WTC11 (cell line): Measurements from ENCODE around the gene STX8.

ENCODE experiments used
- ATF1 ChIP-seq: sonication (generic); formaldehyde crosslinking; IDR thresholded peaks from 2 replicates; pipeline ENCODE4 v1.8.1; 2023; ENCODE audit warnings: mild to moderate bottlenecking, moderate library complexity, missing genetic modification reagents
- CREM ChIP-seq: sonication (generic); formaldehyde crosslinking; IDR thresholded peaks from 2 replicates; pipeline ENCODE4 v1.8.1; 2022; ENCODE audit warnings: mild to moderate bottlenecking, missing genetic modification reagents, moderate library complexity
- CTCF ChIP-seq: fragments of 200-600 bp; IDR thresholded peaks from 2 replicates; pipeline ENCODE4 v1.8.0; 2022; ENCODE audit warnings: antibody characterized with exemption
- E2F1 ChIP-seq: sonication (generic); formaldehyde crosslinking; IDR thresholded peaks from 2 replicates; pipeline ENCODE4 v1.8.0; 2022; ENCODE audit warnings: mild to moderate bottlenecking, missing genetic modification reagents
- HMGXB4 ChIP-seq: sonication (generic); formaldehyde crosslinking; IDR thresholded peaks from 2 replicates; pipeline ENCODE4 v1.8.1; 2023; ENCODE audit warnings: mild to moderate bottlenecking, moderate library complexity, missing genetic modification reagents
- JUN ChIP-seq: sonication (generic); formaldehyde crosslinking; IDR thresholded peaks from 2 replicates; pipeline ENCODE4 v1.8.0; 2023; ENCODE audit warnings: mild to moderate bottlenecking, missing genetic modification reagents
- MAX ChIP-seq: sonication (generic); formaldehyde crosslinking; IDR thresholded peaks from 2 replicates; pipeline ENCODE4 v1.8.0; 2022; ENCODE audit warnings: mild to moderate bottlenecking, missing genetic modification reagents
- MYBL2 ChIP-seq: sonication (generic); formaldehyde crosslinking; IDR thresholded peaks from 2 replicates; pipeline ENCODE4 v1.8.1; 2023; ENCODE audit warnings: mild to moderate bottlenecking, moderate library complexity, missing genetic modification reagents
- STAT6 ChIP-seq: sonication (generic); formaldehyde crosslinking; conservative IDR thresholded peaks from 2 replicates; pipeline ENCODE4 v1.8.1; 2023; ENCODE audit warnings: mild to moderate bottlenecking, low read depth, missing genetic modification reagents, moderate library complexity
- TCF7 ChIP-seq: sonication (generic); formaldehyde crosslinking; IDR thresholded peaks from 2 replicates; pipeline ENCODE4 v1.8.0; 2022; ENCODE audit warnings: mild to moderate bottlenecking, low read depth, missing genetic modification reagents, moderate library complexity

GRCh38 chr17:9270921-9271320 lies 304.7 kb downstream of the STX8 start:
- no peak for TF ChIP-seq CTCF
- TF ChIP-seq E2F1 (CRISPR knock-in tag) = no peak
- no peak for TF ChIP-seq HMGXB4 (CRISPR knock-in tag)
- no peak for TF ChIP-seq ATF1 (CRISPR knock-in tag)
- no peak for TF ChIP-seq JUN
- no peak for TF ChIP-seq STAT6
- no peak for TF ChIP-seq TCF7 (CRISPR knock-in tag)
- no peak for TF ChIP-seq MYBL2 (CRISPR knock-in tag)
- no peak for TF ChIP-seq CREM
- TF ChIP-seq MAX (CRISPR knock-in tag) = no peak
